GM18505 (cell line): ENCODE results near the gene MYLK4.

ENCODE experiments used
- ATAC-seq: cut with Tn5 transposase; IDR thresholded peaks from one replicate; pipeline ENCODE4 v1.9.1; 2021; ENCODE audit not compliant: unreplicated experiment
- POLR2A ChIP-seq: IDR thresholded peaks from 4 replicates; pipeline ENCODE4 v1.6.1; 2011; ENCODE audit warnings: borderline replicate concordance; ENCODE audit not compliant: insufficient read depth, insufficient read length; ENCODE audit errors: extremely low read depth

Gene MYLK4

GRCh38 chr6:2758980-2759379 is 8.3 kb upstream of the MYLK4 start:
- TF ChIP-seq POLR2A = no peak

GRCh38 chr6:2756687-2757224 is 6.0 kb upstream of the MYLK4 start:
- TF ChIP-seq POLR2A = no peak
- ATAC-seq = no peak

More at GRCh38 chr6:2758980-2759379, 8.3 kb upstream of the MYLK4 start:
- no peak for ATAC-seq

- no peak for TF ChIP-seq POLR2A
- ATAC-seq = no peak
Measured at GRCh38 chr6:2756241-2756640, 5.5 kb upstream of the MYLK4 start.

GRCh38 chr6:2755456-2755855 is 4.7 kb upstream of the MYLK4 start:
- no peak for TF ChIP-seq POLR2A
- no peak for ATAC-seq

GRCh38 chr6:2754911-2755310 is 4.2 kb upstream of the MYLK4 start:
- no peak for ATAC-seq
- TF ChIP-seq POLR2A = no peak

- TF ChIP-seq POLR2A = no peak
- no peak for ATAC-seq
Measured at GRCh38 chr6:2754393-2754792, 3.7 kb upstream of the MYLK4 start.

GRCh38 chr6:2753743-2754142 is 3.0 kb upstream of the MYLK4 start:
- no peak for ATAC-seq
- TF ChIP-seq POLR2A = no peak

GRCh38 chr6:2753110-2753489 is 2.4 kb upstream of the MYLK4 start:
- TF ChIP-seq POLR2A = no peak
- ATAC-seq = no peak

- no peak for TF ChIP-seq POLR2A
- no peak for ATAC-seq
Measured at GRCh38 chr6:2752477-2753109, 1.9 kb upstream of the MYLK4 start.

- no peak for TF ChIP-seq POLR2A
- no peak for ATAC-seq
Measured at GRCh38 chr6:2751871-2752270, 1.1 kb upstream of the MYLK4 start.

- no peak for ATAC-seq
- TF ChIP-seq POLR2A = no peak
Measured at GRCh38 chr6:2749969-2750600, 637 bp downstream of the MYLK4 start.

GRCh38 chr6:2748183-2748582 is 2.5 kb downstream of the MYLK4 start:
- no peak for ATAC-seq
- TF ChIP-seq POLR2A = no peak

GRCh38 chr6:2746557-2747061 is 4.1 kb downstream of the MYLK4 start:
- TF ChIP-seq POLR2A = no peak
- ATAC-seq = no peak

- no peak for TF ChIP-seq POLR2A
- ATAC-seq = no peak
Measured at GRCh38 chr6:2745246-2745645, 5.5 kb downstream of the MYLK4 start.
